ENCODE results near the gene SDR9C7.

DNA sequence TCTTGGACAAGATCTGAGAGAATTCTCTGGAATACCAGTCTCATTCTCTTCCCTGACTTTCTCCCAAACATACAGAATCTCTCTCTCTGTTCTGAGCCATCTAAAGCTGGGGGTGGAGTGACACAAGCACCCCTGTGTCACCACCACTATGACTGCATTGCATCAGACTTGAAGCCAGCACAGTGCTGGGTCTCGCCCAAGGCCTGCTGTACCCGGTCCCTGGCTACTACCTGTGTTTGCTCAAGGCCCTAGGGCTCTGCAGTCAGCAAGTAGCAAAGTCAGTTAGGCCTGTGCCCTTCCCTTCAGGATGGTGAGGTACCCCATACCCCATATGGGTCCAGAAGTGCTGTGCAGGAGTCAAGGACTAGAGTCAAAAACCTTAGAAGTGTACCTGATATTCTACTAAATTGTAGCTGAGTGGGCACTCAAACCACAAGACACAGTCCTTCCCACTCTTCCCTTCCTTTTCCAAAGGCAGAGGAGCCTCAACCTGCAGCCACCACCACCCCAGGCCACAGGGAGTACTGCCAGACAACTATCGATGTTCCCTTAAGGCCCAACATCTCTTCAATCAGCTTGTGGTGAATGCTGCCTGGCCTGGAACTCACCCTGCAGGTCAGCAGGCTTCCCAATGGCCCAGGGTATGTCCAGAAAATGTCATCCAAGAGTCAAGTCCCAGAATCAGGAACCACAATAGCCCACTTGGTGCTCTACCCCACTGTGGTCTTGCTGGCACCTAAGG lies 44.4 kb upstream of the SDR9C7 start:
- TF ChIP-seq POLR2A (IDR thresholded peaks at IDR 0.05), result no peak
- TF ChIP-seq, protein P1, sequence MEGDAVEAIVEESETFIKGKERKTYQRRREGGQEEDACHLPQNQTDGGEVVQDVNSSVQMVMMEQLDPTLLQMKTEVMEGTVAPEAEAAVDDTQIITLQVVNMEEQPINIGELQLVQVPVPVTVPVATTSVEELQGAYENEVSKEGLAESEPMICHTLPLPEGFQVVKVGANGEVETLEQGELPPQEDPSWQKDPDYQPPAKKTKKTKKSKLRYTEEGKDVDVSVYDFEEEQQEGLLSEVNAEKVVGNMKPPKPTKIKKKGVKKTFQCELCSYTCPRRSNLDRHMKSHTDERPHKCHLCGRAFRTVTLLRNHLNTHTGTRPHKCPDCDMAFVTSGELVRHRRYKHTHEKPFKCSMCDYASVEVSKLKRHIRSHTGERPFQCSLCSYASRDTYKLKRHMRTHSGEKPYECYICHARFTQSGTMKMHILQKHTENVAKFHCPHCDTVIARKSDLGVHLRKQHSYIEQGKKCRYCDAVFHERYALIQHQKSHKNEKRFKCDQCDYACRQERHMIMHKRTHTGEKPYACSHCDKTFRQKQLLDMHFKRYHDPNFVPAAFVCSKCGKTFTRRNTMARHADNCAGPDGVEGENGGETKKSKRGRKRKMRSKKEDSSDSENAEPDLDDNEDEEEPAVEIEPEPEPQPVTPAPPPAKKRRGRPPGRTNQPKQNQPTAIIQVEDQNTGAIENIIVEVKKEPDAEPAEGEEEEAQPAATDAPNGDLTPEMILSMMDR (IDR thresholded peaks at IDR 0.05), result no peak
